Coronary artery (tissue), 2 donors: ENCODE results near the gene CACNG3.

ENCODE experiments used
- DNase-seq: peaks from one replicate; pipeline ENCODE4 v3.0.0-alpha.2; 2017; ENCODE audit warnings: low spot score
- H3K27ac ChIP-seq, 2 donors: fragments of 200-600 bp; sonication (generic); one replicate each; pipeline ENCODE4 v1.5.1; 2016 to 2019
- H3K4me3 ChIP-seq: fragments of 200-600 bp; sonication (generic); 2 replicates; pipeline ENCODE4 v1.5.1; 2016; ENCODE audit warnings: mild to moderate bottlenecking, moderate library complexity
- TF ChIP-seq, protein P1 (sequence below): fragments of 200-600 bp; sonication (generic); IDR thresholded peaks from one replicate; pipeline ENCODE4 v1.5.1; 2019; ENCODE audit warnings: antibody characterized with exemption

CACNG3 gene

DNA sequence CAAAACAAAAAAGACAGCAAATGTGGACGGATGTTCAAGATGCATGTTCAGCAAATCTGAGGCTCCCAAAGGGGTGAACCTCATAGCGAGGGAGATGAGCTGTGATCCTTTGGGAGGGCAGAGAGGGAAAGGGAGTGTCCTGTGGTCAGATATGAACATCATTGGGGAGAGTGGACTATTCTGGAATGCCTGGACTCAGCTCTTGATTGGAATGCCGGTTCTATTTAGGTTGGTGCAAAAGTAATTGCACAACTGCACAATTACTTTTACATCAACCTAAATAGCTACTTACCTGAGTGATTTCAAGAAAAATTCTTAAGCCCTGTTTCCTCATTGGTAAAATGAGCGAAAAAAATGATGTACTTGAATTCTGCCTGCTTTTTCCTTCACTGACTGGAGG is 89.6 kb downstream of the CACNG3 start:
- TF ChIP-seq, protein P1, sequence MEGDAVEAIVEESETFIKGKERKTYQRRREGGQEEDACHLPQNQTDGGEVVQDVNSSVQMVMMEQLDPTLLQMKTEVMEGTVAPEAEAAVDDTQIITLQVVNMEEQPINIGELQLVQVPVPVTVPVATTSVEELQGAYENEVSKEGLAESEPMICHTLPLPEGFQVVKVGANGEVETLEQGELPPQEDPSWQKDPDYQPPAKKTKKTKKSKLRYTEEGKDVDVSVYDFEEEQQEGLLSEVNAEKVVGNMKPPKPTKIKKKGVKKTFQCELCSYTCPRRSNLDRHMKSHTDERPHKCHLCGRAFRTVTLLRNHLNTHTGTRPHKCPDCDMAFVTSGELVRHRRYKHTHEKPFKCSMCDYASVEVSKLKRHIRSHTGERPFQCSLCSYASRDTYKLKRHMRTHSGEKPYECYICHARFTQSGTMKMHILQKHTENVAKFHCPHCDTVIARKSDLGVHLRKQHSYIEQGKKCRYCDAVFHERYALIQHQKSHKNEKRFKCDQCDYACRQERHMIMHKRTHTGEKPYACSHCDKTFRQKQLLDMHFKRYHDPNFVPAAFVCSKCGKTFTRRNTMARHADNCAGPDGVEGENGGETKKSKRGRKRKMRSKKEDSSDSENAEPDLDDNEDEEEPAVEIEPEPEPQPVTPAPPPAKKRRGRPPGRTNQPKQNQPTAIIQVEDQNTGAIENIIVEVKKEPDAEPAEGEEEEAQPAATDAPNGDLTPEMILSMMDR, result no peak
- no peak overlapping the region for H3K27ac ChIP-seq
- DNase-seq, result no peak
- no peak overlapping the region for H3K4me3 ChIP-seq

DNA sequence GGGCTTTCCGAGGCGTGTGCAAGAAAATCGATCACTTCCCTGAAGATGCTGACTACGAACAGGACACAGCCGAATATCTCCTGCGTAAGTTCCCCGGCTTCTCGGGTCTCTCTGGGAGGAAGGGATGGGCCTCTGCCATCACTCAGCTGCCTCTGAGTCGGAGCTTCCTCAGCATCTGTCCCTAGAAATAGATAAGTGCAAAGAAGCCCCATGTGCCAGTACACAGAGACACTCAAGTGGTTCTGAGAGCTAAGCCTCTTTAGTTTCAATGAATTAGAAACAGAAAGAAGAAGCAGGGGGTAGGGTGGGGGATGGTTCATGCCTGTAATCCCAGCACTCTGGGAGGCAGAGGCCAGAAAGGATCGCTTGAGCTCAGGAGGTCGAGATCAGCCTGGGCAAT is 90.6 kb downstream of the CACNG3 start:
- H3K4me3 ChIP-seq, result no peak overlapping the region
- H3K27ac ChIP-seq, result no peak overlapping the region
- TF ChIP-seq, protein P1, result no peak
- DNase-seq, result no peak

DNA sequence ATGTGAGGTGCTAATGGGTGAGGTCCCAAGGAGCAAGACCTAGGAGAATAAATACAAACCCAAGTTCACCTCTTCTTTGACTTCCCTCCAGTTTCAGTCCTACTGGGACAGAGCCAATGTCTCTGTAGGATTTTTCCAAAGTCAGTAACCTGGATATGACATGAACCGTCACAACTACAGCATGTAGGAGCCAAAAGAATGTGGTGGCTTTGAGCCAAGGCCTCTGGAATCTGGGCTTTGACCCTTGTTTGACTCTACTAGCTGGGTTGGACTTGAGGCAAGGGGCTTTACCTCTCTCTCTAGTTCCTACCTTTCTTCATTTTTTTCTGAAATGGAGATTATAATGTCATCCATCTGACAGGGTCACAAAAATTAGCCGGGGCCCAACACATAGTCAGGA is 91.4 kb downstream of the CACNG3 start:
- TF ChIP-seq, protein P1, result no peak
- Histone ChIP-seq H3K4me3 (no peak overlapping the region), H3K27ac (no peak overlapping the region)
- DNase-seq, result no peak

DNA sequence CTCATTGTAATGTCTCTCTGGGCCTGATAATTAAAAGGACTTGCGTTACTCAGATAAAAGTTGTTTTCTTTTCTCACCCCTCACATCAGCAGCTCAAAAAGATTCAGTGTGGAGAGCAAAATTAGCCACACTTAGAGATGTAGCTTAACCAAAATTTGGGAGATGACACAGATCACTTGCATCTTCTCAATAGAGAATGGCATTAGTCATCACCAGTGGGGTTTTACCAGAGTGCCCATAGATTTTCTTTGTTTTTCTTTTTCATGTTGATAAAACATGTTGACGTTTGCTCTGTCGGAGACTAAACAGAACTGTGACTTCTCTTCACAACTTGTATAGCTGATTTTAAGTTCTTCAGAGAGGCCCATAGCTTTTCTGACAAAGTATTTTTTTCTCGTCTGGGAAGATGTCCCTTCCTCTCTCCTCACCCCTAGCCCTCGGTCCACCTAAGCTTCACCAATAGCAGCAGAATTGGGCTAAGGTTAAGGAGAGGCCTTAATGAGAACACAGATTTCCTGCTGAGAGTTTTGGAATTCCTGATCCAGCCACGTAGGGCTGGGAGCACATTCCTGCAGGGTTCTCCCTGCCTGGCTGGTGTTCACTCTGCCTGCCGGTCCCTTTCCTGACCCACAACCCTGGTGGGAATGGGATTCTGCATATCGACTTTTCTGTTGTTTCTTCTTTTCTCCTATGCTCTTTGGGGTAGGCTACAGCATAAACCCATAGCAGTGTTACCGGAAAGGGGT is 92.6 kb downstream of the CACNG3 start:
- no peak for DNase-seq

DNA sequence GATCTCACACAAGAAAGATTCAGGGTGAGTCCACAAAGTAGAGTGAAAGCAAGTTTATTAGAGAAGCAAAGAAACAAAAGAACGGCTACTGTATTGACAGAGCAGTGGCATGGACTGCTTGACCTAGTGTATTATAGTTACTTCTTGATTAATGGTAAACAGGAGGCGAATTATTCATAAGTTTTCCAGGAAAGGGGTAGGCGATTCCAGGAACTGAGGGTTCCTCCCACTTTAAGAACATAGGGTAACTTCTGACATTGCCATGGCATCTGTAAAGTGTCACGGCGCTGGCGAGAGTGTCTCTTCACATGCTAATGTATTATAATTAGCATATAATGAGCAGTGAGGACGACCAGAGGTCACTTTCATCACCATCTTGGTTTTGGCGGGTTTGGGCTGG is 93.2 kb downstream of the CACNG3 start:
- no peak overlapping the region for H3K27ac ChIP-seq
- no peak for DNase-seq
- no peak overlapping the region for H3K4me3 ChIP-seq
- TF ChIP-seq, protein P1, result no peak

More for the DNA sequence above, 92.6 kb downstream of the CACNG3 start:
- no peak overlapping the region for H3K4me3 ChIP-seq
- no peak overlapping the region for H3K27ac ChIP-seq
- TF ChIP-seq, protein P1, result no peak

DNA sequence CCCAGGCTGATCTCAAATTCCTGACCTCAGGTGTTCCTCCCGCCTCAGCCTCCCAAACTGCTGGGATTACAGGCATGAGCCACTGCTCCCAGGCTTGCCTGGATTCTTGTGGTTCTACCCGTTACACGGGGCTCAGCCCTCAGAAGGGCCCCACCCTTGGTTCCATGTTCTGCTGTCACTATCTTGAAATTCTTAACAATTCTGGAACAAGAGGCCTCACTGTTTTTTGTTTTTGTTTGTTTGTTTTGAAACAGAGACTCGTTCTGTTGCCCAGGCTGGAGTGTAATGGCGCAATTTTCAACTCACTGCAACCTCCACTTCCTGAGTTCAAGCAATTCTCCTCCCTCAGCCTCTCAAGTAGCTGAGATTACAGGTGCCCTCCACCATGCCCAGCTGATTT is 96.6 kb downstream of the CACNG3 start:
- TF ChIP-seq, protein P1, result no peak
- H3K27ac ChIP-seq, result no peak overlapping the region
- DNase-seq, result no peak
- no peak overlapping the region for H3K4me3 ChIP-seq

DNA sequence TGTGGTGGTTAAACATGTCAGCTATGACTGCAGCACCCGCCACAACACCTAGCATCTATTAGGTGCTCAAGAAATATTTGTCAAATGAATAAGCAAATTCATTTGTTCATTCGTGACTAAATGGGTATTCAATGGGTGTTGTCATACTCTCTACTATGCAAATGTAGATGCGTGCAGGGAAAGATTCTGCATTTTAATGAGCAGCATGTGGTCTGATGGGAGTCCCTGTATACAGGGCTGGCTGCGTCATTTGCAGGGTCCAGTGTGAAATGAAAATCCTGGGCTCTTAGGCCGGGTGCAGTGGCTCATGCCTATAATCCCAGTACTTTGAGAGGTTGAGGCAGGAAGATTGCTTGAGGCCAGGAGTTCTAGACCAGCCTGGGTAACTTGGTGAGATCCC is 97.5 kb downstream of the CACNG3 start:
- Histone ChIP-seq H3K27ac (no peak overlapping the region), H3K4me3 (no peak overlapping the region)
- DNase-seq, result no peak
- TF ChIP-seq, protein P1, result no peak
